HG03565 (cell line): ENCODE measurements around the gene KYNU.
A peak's percentile ranks its signal among the peaks of the same experiment; 100 is the strongest.
"Not testable (repeated sequence)": the region's sequence is repeated elsewhere in the genome, so short reads cannot be mapped to it uniquely, and the experiment has no call there.

Experiments
- ATAC-seq: cut with Tn5 transposase; IDR thresholded peaks from one replicate; pipeline ENCODE4 v1.9.1; 2021; ENCODE audit warnings: mild to moderate bottlenecking, moderate library complexity; ENCODE audit not compliant: unreplicated experiment

KYNU gene

GRCh38 chr2:143084462-143084861 is 207.0 kb downstream of the KYNU start:
- no peak for ATAC-seq

DNA sequence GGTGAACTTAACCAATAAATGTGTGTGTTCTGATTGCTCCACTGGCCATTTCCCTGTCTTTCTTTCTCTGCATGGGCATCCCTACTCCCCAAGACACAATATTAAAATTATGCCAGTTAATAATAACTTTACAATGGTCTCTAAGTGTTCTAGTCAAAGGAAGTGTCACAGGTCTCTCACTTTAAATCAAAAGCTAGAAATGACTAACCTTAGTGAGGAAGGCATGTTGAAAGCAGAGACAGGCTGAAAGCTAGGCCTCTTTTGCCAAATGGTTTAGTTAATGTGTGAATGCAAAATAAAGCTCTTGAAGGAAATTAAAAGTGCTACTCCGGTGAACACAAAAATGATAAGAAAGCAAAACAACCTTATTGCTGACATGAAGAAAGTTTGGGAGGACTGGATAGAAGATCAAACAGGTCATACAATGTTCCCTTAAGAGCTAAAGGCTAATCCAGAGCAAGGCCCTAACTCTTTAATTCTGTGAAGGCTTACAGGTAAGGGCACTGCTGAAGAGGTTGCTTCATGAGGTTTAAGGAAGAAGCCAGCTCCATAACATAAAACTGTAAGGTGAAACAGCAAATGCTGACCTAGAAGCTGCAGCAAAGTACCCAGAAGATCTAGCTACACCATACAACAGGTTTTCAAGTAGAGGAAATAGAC is 207.8 kb downstream of the KYNU start:
- peak; percentile 61 for ATAC-seq

- no peak for ATAC-seq
These were observed 209.6 kb downstream of the KYNU start for GRCh38 chr2:143087033-143087432.

DNA sequence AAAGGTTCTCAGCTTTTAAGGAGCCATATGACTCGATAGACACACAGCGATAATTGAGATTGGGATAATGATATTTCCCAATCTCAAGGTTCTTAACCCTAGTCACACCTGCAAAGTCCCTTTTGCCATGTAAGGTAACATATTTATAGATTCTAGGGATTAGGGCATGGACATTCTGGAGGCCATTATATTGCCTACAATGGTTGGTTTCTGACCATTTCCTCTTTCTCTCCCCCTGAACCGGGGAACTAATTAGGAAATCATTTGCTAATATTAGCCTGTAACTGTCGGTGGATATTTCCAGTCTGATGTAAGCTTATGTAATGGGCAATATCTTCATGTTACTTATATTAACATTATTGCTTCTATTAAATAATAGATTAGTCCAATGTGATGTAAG is 210.9 kb downstream of the KYNU start:
- ATAC-seq = no peak

- not testable (repeated sequence) for ATAC-seq
These were observed 212.1 kb downstream of the KYNU start for GRCh38 chr2:143089520-143089919.
